HepG2 (cell line): ENCODE results near the gene MOCS2.

Source experiments
- FOXA3 ChIP-seq: IDR thresholded peaks from 2 replicates; pipeline ENCODE4 v1.6.1; 2016; ENCODE audit warnings: missing genetic modification reagents, missing compliant biosample characterization
- POLR2AphosphoS2 ChIP-seq: IDR thresholded peaks from 2 replicates; pipeline ENCODE4 v1.6.1; 2011; ENCODE audit warnings: low read depth, low read length, improper control_type of control experiment
- ZNF138 ChIP-seq: sonication (generic); formaldehyde crosslinking; IDR thresholded peaks from 2 replicates; pipeline ENCODE4 v1.5.0; 2020; ENCODE audit warnings: mild to moderate bottlenecking, low read depth, missing genetic modification reagents
- TF ChIP-seq, protein P1 (sequence below): IDR thresholded peaks from 2 replicates; pipeline ENCODE4 v1.6.1; 2012; ENCODE audit warnings: inconsistent platforms
- TF ChIP-seq, protein P2 (sequence below): sonication (generic); formaldehyde crosslinking; IDR thresholded peaks from 2 replicates; pipeline ENCODE4 v1.4.0; 2020; ENCODE audit warnings: missing genetic modification reagents
- TF ChIP-seq, protein P3 (sequence below): sonication (generic); formaldehyde crosslinking; IDR thresholded peaks from 2 replicates; pipeline ENCODE4 v1.5.0; 2020; ENCODE audit warnings: missing genetic modification reagents

DNA sequence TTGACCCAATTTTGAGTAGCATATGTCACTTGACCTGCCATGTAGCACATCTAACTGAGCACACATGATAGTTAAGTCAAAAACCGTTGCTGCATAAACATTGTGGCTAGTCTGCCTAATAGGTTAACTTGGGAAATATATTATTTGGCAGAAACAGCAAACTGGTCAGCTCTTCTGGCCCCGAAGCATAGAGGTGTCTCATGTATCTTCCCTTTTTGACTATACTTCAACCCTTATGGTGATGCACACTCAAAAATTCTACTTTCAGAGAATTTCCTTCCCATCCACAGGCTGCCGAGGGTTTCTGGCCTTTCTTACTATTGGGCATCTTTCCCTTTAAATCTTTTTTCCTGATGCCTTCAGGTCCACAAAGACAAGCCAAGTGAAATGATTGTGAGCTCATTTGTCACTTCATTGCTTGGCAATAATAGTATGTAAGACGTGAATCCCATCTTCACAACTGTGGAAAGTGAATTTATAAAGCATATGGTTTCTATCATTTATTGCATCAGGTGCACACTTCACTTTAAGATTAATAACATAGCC is 41.2 kb downstream of the MOCS2 start:
- TF ChIP-seq FOXA3 (CRISPR knock-in tag) (no peak), ZNF138 (CRISPR knock-in tag) (no peak), POLR2AphosphoS2 (no peak)
- TF ChIP-seq, protein P1, sequence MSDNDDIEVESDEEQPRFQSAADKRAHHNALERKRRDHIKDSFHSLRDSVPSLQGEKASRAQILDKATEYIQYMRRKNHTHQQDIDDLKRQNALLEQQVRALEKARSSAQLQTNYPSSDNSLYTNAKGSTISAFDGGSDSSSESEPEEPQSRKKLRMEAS: no peak
- TF ChIP-seq, protein P2, sequence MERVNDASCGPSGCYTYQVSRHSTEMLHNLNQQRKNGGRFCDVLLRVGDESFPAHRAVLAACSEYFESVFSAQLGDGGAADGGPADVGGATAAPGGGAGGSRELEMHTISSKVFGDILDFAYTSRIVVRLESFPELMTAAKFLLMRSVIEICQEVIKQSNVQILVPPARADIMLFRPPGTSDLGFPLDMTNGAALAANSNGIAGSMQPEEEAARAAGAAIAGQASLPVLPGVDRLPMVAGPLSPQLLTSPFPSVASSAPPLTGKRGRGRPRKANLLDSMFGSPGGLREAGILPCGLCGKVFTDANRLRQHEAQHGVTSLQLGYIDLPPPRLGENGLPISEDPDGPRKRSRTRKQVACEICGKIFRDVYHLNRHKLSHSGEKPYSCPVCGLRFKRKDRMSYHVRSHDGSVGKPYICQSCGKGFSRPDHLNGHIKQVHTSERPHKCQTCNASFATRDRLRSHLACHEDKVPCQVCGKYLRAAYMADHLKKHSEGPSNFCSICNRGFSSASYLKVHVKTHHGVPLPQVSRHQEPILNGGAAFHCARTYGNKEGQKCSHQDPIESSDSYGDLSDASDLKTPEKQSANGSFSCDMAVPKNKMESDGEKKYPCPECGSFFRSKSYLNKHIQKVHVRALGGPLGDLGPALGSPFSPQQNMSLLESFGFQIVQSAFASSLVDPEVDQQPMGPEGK (CRISPR knock-in tag): no peak
- TF ChIP-seq, protein P3, sequence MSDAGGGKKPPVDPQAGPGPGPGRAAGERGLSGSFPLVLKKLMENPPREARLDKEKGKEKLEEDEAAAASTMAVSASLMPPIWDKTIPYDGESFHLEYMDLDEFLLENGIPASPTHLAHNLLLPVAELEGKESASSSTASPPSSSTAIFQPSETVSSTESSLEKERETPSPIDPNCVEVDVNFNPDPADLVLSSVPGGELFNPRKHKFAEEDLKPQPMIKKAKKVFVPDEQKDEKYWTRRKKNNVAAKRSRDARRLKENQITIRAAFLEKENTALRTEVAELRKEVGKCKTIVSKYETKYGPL (CRISPR knock-in tag): no peak
